ENCODE results near the gene RIPOR3. TPM values are rescaled to one million over a fixed set of nuclear protein-coding genes. Genes with fewer than 3 reads are reported as not detected.

RIPOR3 gene
- polyA plus RNA-seq, 2 of the 4 experiments (the other 2 are of a cell fraction), result 0.03 to 0.06 TPM

GRCh38 chr20:50578778-50579165, 112.6 kb downstream of the RIPOR3 start:
- 81% methylated on average over 5 of the region's 5 CpGs for WGBS (ENCODE audit: missing lambda C conversion rate)
- ChIA-PET CTCF (interaction anchor here (0.6 to 14.7 kb wide), 20 partner anchors 9 to 445 kb away, joined by 3 to 268 read pairs (median 5); partner anchors contain the start of gene CEBPB), POLR2A (no interaction called here)
- TF ChIP-seq EP300 (IDR thresholded peaks at IDR 0.05) (no peak), SMC3 (IDR thresholded peaks at IDR 0.05) (no peak), PBX3 (IDR thresholded peaks at IDR 0.05) (no peak)
- ATAC-seq (no peak), FAIRE-seq (no peak), DNase-seq (ENCODE audit: low read depth in 1 of 2, low spot score in 1 of 2) (no peak)
- H3K9me3 ChIP-seq, result no peaks in the 10 kb centered on the region
- H3K4me3 ChIP-seq, result no peak overlapping the region
- H3K4me1 ChIP-seq, result no peaks in the 10 kb centered on the region
- H3K4me2 ChIP-seq, result no peak overlapping the region
- H3K27ac ChIP-seq, result no peak overlapping the region

GRCh38 chr20:50578061-50578777, 113.1 kb downstream of the RIPOR3 start:
- 87% methylated on average over 14 of the region's 14 CpGs for WGBS (ENCODE audit: missing lambda C conversion rate)
- DNase-seq (ENCODE audit: low read depth in 1 of 2, low spot score in 1 of 2) (no peak), FAIRE-seq (no peak), ATAC-seq (no peak)
- ChIA-PET CTCF (interaction anchor here (0.6 to 14.7 kb wide), 10 partner anchors 9 to 393 kb away, joined by 3 to 268 read pairs (median 21); partner anchors contain the start of gene CEBPB), POLR2A (no interaction called here)
- Histone ChIP-seq H3K9me3 (no peaks in the 10 kb centered on the region), H3K4me3 (no peak overlapping the region), H3K4me2 (no peak overlapping the region), H3K4me1 (0 out of 3 replicates have a peak, but pooled peaks cover under 1% of the 10 kb centered on the region), H3K27ac (no peak overlapping the region)
- no peak for TF ChIP-seq CEBPB (IDR thresholded peaks at IDR 0.05)
- TF ChIP-seq E2F6 (IDR thresholded peaks at IDR 0.05; ENCODE audit: borderline replicate concordance, low read depth), result no peak
- TF ChIP-seq ZNF302 (CRISPR knock-in tag; IDR thresholded peaks at IDR 0.05), result no peak
- TF ChIP-seq FOSL2 (IDR thresholded peaks at IDR 0.05), result no peak
- no peak for TF ChIP-seq FOSL2 (CRISPR knock-in tag; IDR thresholded peaks at IDR 0.05)
- TF ChIP-seq TFCP2L1 (CRISPR knock-in tag; IDR thresholded peaks at IDR 0.05), result no peak
- TF ChIP-seq CBX2 (IDR thresholded peaks at IDR 0.05; ENCODE audit: borderline replicate concordance, low read depth), result no peak
- no peak for TF ChIP-seq KDM1A (IDR thresholded peaks at IDR 0.05; ENCODE audit: low read depth)
- no peak for TF ChIP-seq RCOR1 (IDR thresholded peaks at IDR 0.05; ENCODE audit: low read depth, low read length)
- TF ChIP-seq BHLHE40 (IDR thresholded peaks at IDR 0.05; ENCODE audit: low read depth, low read length), result no peak
- TF ChIP-seq PHF8 (IDR thresholded peaks at IDR 0.05; ENCODE audit: borderline replicate concordance, low read depth), result no peak
- no peak for TF ChIP-seq MAX (IDR thresholded peaks at IDR 0.05)
- TF ChIP-seq KDM5A (IDR thresholded peaks at IDR 0.05), result no peak
- no peak for TF ChIP-seq ZSCAN20 (CRISPR knock-in tag; IDR thresholded peaks at IDR 0.05)
- TF ChIP-seq USF2 (IDR thresholded peaks at IDR 0.05), result no peak
- no peak for TF ChIP-seq HOXB13 (CRISPR knock-in tag; IDR thresholded peaks at IDR 0.05; ENCODE audit: low read depth)
- no peak for TF ChIP-seq ATOH8 (CRISPR knock-in tag; IDR thresholded peaks at IDR 0.05; ENCODE audit: low read depth)
- TF ChIP-seq EHF (CRISPR knock-in tag; IDR thresholded peaks at IDR 0.05), result no peak
